HG02623 (cell line): ENCODE measurements around the gene KLKB1.
"Not testable (repeated sequence)": the region's sequence is repeated elsewhere in the genome, so short reads cannot be mapped to it uniquely, and the experiment has no call there.

Source experiments
- ATAC-seq: cut with Tn5 transposase; IDR thresholded peaks from one replicate; pipeline ENCODE4 v1.9.1; 2021; ENCODE audit warnings: moderate library complexity; ENCODE audit not compliant: unreplicated experiment

Gene KLKB1

DNA sequence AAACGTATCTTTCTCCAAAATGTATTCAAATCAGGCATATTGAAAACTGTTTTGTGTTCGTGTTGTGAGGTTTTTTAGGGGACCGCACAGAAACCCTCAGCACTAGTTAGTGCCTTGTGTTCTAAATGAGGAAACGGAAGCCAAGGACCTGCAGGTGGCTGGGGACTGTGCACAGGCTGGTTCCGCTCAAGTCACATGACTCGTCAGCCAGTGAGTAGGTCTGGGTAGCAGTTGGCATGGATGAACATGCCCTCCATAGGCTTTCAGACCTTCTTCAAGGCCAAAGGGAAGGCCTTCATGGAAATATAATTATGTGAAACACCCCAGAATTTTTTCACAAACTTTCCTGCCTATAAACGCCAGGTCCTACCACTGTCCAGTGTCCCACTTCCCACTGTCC is 37.4 kb downstream of the KLKB1 start:
- ATAC-seq, result no peak

GRCh38 chr4:186265250-186265649 is 37.9 kb downstream of the KLKB1 start:
- ATAC-seq, result not testable (repeated sequence)

GRCh38 chr4:186265683-186266652 is 38.7 kb downstream of the KLKB1 start, which contains the start of gene F11:
F11 (plus strand) TSS chr4:186266189; CDS start chr4:186267137, 948 bp downstream.
- ATAC-seq, result no peak

DNA sequence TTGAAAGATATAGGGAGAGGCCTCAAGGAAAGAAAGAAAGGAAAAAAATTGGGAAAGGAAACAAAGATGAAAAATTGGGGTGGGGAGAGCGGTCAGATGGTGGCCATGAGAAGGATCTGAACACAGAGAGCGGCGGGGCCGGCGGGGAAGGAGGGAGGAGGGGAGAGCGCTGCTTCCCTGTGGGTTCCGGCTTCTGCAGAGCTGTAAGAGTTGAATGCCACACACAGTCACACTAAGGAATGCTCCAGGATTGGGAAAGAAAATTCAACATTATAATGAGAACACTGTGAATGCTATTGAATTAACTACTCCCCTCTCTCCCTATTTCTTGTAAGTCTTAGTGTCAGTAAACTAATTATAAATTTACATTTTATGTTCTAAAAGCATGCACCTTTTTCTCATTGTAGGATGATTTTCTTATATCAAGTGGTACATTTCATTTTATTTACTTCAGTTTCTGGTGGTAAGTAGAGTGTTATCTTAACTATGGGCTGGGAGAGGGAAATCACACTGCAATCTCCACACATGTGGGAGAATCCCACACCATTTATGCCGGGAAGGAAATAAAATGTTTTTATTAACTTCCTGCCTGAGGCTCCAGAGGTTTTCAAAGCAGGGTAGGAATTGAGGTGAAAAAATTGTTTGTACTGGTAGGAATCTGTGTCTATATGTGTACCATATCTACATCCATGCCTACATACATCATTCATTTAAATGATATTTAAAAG is 39.6 kb downstream of the KLKB1 start:
- no peak for ATAC-seq

GRCh38 chr4:186271081-186271678 is 43.9 kb downstream of the KLKB1 start:
- ATAC-seq, result no peak

DNA sequence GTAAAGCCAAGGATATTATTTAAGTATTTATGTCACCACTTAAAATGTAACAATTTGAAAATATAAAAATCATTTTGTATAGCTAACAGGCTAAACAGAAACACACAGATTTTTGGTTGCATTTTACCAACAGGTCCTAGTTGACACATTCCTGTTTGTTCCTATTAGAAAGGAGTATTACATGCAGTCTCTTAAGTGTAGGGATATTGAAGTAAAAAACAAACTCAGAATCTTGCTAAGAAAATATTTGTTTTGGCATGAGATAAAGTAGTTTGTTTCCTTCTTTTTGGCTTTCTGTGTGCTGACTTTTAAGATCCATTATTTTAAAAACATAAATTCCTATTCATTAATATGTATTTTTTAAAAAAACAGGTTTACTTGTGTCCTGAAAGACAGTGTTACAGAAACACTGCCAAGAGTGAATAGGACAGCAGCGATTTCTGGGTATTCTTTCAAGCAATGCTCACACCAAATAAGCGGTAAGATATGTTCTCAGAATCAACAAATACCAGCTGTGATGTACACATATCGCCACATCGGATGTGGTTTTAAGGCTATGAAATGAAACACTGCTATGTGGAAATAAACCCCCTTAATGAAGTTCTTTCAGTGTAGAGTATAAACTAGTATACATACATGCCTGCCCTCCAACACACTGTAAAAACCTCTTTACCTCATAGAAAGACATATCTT is 45.5 kb downstream of the KLKB1 start:
- no peak for ATAC-seq

DNA sequence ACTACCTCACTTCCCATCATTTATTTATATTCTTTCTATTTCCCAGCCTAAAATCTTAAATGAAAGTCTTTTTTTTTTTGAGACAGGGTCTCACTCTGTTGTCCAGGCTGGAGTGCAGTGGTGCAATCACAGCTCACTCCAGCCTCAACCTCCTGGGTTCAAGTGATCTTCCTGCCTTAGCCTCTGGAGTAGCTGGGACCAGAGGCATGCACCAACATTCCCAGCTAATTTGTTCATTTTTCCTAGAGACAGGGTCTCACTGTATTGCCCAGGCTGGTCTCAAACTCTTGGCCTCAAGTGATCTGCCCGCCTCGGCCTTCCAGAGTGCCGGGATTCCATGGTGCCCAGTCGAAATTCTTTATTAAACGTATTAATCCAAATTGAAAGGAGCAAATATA is 46.1 kb downstream of the KLKB1 start:
- ATAC-seq, result not testable (repeated sequence)

DNA sequence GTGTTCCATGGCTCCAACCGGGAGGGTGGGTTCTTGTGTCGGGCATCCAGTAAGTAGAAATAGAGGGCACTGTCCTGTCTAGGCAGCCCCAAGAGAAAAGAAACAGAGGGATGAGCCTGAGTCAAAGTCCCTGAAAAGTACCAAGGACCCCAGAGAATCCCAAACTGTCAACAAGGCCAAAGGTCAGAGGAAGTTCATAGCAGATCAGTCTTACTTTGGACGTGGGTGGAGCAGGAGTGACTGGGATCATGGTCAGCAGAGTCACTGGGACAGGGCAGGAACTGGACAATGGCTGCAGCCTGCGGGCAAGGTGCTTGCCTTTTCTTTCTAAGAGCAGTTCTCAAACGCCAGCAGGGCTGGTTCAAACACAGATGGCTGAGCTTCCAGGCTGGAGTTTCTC is 56.0 kb downstream of the KLKB1 start:
- no peak for ATAC-seq

DNA sequence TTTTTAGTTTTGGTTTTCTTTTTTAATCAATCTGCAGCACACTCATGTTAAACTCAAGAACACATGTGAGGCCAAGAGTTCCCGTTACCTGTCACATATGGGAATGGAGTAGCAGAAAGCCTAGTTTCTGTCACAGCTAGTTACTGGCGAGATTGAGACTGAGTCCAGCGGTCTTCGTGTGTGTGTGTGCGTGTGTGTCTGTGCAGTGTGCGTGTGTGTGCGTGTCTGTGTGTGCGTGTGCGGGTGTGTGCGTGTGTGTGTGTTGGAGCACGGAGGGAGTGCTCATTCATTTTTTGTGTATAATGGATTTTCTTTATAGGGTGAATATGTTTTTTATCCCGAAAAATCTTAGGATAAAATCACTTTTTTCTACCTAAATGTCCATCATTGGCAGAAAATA is 57.8 kb downstream of the KLKB1 start:
- ATAC-seq, result no peak

- ATAC-seq, result no peak
Observed at GRCh38 chr4:186286581-186286980, 59.3 kb downstream of the KLKB1 start.

GRCh38 chr4:186291256-186291890 is 64.1 kb downstream of the KLKB1 start:
- no peak for ATAC-seq

- ATAC-seq, result no peak
Observed at GRCh38 chr4:186294160-186294559, 66.9 kb downstream of the KLKB1 start.

DNA sequence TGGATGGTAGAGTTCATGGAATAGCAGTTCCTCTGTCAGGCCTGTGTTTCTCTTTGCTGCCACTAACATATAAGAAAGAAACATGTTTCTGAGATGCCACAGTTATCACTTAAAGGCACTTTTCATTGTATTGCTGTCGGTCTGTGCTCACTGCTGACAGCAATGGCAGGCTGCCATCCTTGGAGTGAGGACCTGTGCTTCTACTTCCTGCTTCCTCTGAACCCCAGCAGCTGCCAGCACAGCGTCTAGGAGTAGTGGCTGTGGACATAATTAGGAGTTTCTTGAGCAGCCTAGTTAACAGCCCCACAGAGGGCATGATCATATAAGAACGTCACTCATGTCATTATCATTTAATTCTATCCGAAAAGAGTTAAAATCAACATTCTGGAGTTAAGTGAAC is 69.2 kb downstream of the KLKB1 start:
- no peak for ATAC-seq

GRCh38 chr4:186297013-186297645 is 69.8 kb downstream of the KLKB1 start:
- ATAC-seq, result no peak

- no peak for ATAC-seq
Observed at GRCh38 chr4:186298031-186298647, 70.8 kb downstream of the KLKB1 start.

DNA sequence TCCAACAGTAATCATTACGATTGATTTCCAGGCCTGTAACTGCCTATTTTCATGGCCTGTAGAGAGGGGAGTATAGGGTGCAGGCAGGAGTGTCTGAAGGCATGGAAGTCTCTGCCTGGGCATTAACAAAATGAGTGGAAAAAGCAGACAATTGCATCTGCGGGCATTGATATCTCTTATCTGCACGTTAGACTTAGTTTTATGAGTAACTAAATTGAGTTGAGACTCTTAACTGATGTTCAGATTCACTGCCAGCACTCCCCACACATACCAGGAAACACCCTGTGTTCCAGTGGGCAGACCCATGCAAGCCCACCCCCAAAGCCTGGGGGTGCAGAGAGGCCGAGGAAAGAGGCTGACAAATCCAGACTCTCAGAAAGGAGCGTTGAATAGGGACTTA is 72.0 kb downstream of the KLKB1 start:
- ATAC-seq, result no peak

- ATAC-seq, result no peak
Observed at GRCh38 chr4:186300659-186301390, 73.5 kb downstream of the KLKB1 start.

DNA sequence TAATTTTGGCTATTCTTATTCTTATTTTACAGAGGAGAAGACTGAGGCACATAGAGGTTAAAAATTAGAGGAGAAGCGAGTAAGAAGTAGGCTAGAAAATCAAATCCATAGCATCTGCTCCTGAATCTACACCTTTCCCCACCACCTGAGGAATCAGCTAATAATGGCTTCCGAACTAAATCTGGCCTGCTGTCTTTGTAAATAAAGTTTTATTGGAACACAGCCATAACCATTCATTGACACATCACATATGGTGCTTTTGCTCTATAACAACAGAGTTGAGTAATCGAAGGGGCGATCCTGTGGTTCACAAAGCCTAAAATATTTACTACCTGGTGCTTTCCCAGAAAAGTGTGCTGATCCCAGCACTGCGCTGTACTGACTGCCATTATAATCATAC is 76.9 kb downstream of the KLKB1 start:
- ATAC-seq, result no peak
